SKM-1 treated with dmso at 0.1 percent for 144 hours (cell line): ENCODE data around the gene DPM1.
"Not testable (repeated sequence)": the region's sequence is repeated elsewhere in the genome, so short reads cannot be mapped to it uniquely, and the experiment has no call there.

Source experiments
- DNase-seq: peaks from one replicate; lab custom pipeline; 2025; ENCODE audit not compliant: unreplicated experiment; lab: John Stamatoyannopoulos, UW

The DPM1 gene

GRCh38 chr20:50980071-50980681 lies 21.8 kb upstream of the DPM1 start:
- peak; percentile 38 for DNase-seq

GRCh38 chr20:50978533-50978932 lies 20.2 kb upstream of the DPM1 start:
- DNase-seq = not testable (repeated sequence)

- DNase-seq = no peak
Measured at GRCh38 chr20:50977066-50978021, 19.0 kb upstream of the DPM1 start.

GRCh38 chr20:50975701-50976330 lies 17.5 kb upstream of the DPM1 start:
- no peak for DNase-seq

- DNase-seq = no peak
Measured at GRCh38 chr20:50969912-50970311, 11.6 kb upstream of the DPM1 start.

GRCh38 chr20:50969435-50969834 lies 11.1 kb upstream of the DPM1 start:
- DNase-seq = no peak

- no peak for DNase-seq
Measured at GRCh38 chr20:50968289-50968688, 10.0 kb upstream of the DPM1 start.

- DNase-seq = no peak
Measured at GRCh38 chr20:50967586-50967985, 9.3 kb upstream of the DPM1 start.

GRCh38 chr20:50959543-50960126 lies 1.3 kb upstream of the DPM1 start:
- no peak for DNase-seq

GRCh38 chr20:50958615-50959542 lies 547 bp upstream of the DPM1 start, which contains the start of gene MOCS3:
Gene MOCS3 (plus strand): TSS chr20:50958818. CDS start chr20:50958843, 25 bp downstream.
- DNase-seq = peak; percentile 97

GRCh38 chr20:50957276-50957675 lies 1.1 kb downstream of the DPM1 start:
- DNase-seq = no peak

- no peak for DNase-seq
Measured at GRCh38 chr20:50953821-50954220, 4.5 kb downstream of the DPM1 start.

- no peak for DNase-seq
Measured at GRCh38 chr20:50953196-50953595, 5.1 kb downstream of the DPM1 start.

GRCh38 chr20:50948132-50948785 lies 10.1 kb downstream of the DPM1 start:
- no peak for DNase-seq

GRCh38 chr20:50943069-50943468 lies 15.3 kb downstream of the DPM1 start:
- no peak for DNase-seq

GRCh38 chr20:50933589-50933988 lies 24.7 kb downstream of the DPM1 start:
- no peak for DNase-seq

GRCh38 chr20:50932691-50933280 lies 25.5 kb downstream of the DPM1 start:
- no peak for DNase-seq

GRCh38 chr20:50932016-50932485 lies 26.3 kb downstream of the DPM1 start:
- DNase-seq = no peak

- DNase-seq = peak; percentile 50
Measured at GRCh38 chr20:50931306-50932015, 26.9 kb downstream of the DPM1 start, which contains the start of gene ADNP. Gene ADNP (minus strand): TSS chr20:50931437. CDS start chr20:50903996, 27,441 bp downstream.
